Colon (tissue), 2 donors: ENCODE measurements around the gene VEZF1.
"Not testable (repeated sequence)": the region's sequence is repeated elsewhere in the genome, so short reads cannot be mapped to it uniquely, and the experiment has no call there.

ENCODE experiments used
- FAIRE-seq: peaks from 2 replicates; lab custom pipeline; 2012; peaks lifted over from hg19 to GRCh38; lab: Jason Lieb, UNC
- donor health status: control.
- donor health status: control.

VEZF1 gene

GRCh38 chr17:57997085-57997809 lies 9.2 kb upstream of the VEZF1 start:
- FAIRE-seq, result no peak

GRCh38 chr17:57995076-57995956 lies 7.3 kb upstream of the VEZF1 start:
- no peak for FAIRE-seq

- FAIRE-seq, result no peak
These were observed 6.4 kb upstream of the VEZF1 start for GRCh38 chr17:57994436-57994835.

GRCh38 chr17:57993471-57994365 lies 5.7 kb upstream of the VEZF1 start:
- no peak for FAIRE-seq

GRCh38 chr17:57991537-57991936 lies 3.5 kb upstream of the VEZF1 start:
- FAIRE-seq, result no peak

GRCh38 chr17:57990037-57990436 lies 2.0 kb upstream of the VEZF1 start:
- no peak for FAIRE-seq

GRCh38 chr17:57988301-57989250 lies 522 bp upstream of the VEZF1 start:
- FAIRE-seq, result no peak

- FAIRE-seq, result no peak
These were observed 1.0 kb downstream of the VEZF1 start for GRCh38 chr17:57986841-57987580.

DNA sequence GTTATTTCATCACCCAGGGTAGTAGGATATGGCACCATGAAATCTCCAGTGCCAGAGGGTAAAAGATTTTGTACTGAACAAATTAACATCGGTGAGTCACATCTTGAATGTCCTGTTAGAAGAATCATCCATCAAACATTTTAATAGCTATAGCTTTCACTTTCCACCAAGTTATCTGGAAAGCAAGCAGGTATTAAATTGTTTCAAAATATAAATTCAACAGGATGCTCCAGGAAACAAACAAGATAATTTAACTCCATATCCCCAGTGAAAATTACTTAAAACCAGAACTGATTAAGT lies 2.4 kb downstream of the VEZF1 start:
- no peak for FAIRE-seq

DNA sequence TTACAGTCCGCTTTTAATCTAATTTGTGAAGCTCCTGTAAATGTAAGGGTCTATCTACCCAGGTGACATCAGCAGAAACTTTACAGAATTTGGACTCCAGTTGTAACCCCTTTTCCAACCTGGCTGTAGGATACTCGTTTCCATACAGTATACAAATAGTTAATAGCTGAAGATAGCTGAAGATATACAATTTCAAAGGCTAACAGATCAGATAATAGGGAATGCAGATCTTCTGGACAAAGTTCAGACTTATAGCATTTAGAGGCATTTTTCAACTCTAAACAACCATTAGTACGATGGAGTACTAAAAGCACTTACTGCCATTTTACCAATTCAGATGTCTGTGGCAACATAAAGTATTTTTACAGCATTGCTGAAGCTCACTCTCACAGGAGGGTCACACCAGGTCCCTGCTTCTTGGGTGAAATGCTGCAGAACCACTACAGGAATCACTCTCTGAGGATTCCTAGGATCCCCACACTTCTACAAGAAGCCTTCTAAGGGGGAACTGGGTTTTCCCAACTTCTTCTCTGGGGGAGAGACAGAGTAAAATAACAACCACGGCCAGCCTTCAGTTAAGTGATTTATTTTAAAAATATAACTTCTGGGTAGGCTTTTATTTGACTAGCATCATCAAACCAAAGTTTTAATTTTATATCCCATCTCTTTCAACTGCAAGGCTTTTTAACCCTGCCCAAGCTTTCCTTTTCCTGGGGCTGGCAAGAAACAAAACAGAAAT lies 2.9 kb downstream of the VEZF1 start:
- no peak for FAIRE-seq

DNA sequence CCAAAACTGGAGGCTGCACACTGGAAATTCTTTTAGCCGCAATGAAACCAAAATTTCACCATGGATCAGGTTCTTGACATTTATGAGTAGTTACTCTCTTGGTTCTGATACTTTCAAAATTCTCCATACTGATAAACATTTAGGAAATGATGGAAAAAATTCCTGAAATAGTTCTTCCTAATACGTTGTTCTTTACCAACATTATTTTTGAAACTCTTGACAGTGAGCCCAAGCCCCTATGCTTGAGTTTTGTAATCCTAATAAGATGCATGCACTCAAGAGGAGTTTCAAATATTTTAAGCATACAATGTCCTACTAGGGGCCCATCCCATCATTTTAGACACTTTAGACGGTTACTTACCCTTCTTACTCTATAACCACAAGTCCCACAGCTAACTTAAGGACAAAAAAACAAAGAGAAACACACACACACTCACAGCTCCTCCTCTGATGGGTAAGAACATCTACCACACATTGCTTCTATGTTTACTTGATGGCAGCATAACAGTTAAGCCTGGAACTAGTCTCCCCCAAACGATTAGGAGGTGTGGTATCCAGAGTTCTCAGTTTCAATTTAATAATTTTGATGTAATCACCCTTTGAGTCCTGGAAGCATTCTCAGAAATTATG lies 3.7 kb downstream of the VEZF1 start:
- no peak for FAIRE-seq

GRCh38 chr17:57983446-57983845 lies 4.6 kb downstream of the VEZF1 start:
- no peak for FAIRE-seq

DNA sequence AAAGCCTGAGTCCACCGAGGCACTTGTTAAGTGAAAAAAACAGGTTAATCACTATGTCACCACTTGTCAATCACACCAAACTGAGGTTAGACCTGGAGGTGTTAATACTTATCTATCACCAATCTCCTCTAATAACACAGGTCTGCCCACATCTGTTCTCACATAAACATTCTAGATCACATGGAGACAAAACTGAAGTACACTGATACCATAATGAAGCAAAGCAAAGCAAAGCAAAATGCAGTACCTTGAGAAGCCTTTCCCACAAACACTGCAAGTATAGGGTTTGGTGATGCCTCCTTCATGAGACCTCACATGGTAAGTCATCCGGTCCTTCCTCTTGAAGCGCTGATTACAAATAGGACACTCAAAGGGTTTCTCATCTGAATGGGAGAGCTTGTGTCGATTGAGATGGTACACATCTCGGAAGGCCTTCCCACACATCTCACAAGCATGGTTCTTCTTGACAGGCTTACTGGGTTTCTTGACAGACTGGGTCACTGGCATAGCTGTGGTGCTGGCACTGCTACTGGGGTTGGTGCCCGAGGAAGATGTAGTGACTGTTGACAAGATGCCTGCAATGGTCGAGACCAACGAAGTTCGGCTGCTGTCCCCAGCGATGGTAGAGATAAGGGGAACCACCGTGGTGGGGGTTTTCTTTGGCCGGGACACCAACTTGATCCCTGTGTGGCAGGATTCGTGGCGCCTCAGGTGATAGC lies 5.4 kb downstream of the VEZF1 start:
- no peak for FAIRE-seq

GRCh38 chr17:57980522-57980921 lies 7.5 kb downstream of the VEZF1 start:
- FAIRE-seq, result no peak

- no peak for FAIRE-seq
These were observed 9.0 kb downstream of the VEZF1 start for GRCh38 chr17:57979076-57979475.

DNA sequence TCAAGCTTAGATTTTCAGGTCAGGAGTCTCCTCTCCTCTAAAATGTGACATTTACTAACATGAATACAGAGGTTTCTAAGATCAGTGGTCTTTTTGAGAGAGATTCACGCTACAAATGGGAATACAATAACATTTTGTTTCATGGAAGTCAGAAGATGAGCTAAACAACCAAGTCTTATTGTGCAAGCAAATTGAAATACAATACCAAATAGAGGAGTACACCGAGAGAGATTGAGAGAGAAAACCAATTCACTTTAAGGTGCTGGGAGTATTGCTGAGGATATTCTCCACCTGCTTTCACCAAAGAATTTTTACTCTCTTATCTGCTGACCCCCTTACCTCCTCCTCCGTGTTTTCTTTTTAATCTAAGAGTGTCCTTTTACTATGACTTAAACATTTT lies 11.5 kb downstream of the VEZF1 start:
- FAIRE-seq, result no peak

- no peak for FAIRE-seq
These were observed 13.0 kb downstream of the VEZF1 start for GRCh38 chr17:57975044-57975443.

DNA sequence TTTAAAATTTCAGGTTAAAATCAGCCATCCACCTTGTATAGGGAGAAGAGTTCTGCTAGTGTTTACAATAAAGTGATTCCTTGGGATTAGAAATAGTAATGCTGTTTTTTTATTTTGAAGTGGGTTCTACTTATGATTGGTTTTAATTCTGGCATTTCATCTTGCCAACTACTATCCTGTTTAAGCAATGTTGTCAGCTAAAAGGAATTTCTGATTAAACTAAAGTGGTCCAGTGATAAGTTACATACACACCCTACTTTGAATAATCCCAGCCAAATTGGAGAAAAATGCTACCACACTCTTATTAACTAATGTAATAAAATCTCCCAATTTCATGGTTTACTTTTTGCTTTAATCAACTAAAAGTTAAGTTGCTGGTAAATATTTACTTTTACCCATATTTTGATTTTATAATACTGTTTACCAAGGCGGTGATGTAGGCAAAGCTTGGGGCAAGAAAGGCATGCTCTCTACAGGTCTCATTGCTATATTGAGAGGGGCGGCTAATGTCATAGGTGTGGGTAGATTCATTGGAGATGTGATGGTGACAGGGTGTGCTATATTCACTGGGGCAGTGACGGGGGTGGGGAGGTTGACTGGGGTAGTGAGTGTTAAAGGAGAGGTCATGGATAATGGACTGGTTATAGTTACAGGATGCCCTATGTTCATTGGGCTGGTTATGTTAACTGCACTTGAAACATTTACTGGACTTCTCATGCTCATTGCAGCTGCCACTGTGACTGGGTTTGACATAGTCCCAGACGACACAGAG lies 13.8 kb downstream of the VEZF1 start:
- FAIRE-seq, result not testable (repeated sequence)
